ENCODE results near the gene METTL13.

DNA sequence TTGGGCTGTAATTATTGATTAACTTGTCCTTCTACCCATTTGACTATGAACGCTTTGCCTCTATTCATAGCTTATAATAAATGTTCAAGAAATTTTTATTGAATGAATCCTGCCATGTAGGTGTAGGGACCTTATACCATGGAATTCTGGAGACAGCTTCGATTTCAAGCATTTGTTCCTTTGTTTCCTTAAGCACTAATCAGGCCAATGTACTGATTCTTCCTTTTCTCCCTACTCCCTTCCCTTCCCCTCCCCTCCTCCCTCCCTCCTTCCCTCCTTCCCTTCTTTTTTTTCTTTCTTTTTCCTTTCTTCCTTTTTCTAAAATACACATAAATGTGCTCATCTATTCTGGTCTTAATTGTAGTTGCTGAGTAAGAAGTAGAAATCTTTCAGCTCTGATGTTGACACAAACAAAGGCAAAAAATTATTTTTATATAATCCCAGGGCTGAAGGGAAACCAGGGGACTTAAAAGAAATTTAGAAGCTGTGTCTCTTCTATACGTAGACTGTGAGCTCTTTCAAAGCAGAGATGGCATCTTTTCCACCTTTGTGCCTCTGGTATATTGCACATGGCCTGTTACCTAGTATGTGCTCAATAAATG, 34.9 kb downstream of the METTL13 start:
- TF ChIP-seq EZH2phosphoT487 (IDR thresholded peaks at IDR 0.05; ENCODE audit: borderline replicate concordance, low read length) (no peak), CTCF (conservative IDR thresholded peaks at IDR 0.05; ENCODE audit: low read depth, low read length) (no peak), EZH2 (IDR thresholded peaks at IDR 0.05; ENCODE audit: low read length, unreplicated experiment) (no peak)
